Measurements from ENCODE around the gene XNDC1N. TPM values are rescaled to one million over a fixed set of nuclear protein-coding genes. Genes with fewer than 3 reads are reported as not detected.

The XNDC1N gene
- total and polyA plus RNA-seq, 9 of the 15 experiments (the other 6 are each of a cell fraction or from before 2014, with no cell fraction given) = 6.8 to 11.4 (median 9.7) TPM

DNA sequence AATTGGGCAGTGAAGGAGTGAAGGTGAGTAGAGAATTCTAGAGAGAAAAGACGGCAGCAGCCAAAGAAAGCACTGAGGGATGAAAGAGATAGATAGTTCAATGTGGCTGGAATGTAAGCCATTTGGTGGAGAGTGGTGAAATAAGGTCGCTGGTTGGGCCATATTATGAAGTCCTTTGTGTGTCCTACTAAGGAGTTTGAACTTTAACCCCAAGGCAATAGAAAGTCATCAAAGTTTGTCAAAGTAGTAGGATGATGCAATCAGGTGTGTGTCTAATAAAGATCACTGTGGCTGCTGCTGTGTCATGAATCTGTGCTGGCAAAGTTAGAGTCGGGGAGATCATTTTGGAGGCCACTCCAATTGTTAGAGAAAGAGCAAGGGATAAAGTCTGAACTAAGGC, 19.1 kb upstream of the XNDC1N start (continued):
- TF ChIP-seq, protein P1, sequence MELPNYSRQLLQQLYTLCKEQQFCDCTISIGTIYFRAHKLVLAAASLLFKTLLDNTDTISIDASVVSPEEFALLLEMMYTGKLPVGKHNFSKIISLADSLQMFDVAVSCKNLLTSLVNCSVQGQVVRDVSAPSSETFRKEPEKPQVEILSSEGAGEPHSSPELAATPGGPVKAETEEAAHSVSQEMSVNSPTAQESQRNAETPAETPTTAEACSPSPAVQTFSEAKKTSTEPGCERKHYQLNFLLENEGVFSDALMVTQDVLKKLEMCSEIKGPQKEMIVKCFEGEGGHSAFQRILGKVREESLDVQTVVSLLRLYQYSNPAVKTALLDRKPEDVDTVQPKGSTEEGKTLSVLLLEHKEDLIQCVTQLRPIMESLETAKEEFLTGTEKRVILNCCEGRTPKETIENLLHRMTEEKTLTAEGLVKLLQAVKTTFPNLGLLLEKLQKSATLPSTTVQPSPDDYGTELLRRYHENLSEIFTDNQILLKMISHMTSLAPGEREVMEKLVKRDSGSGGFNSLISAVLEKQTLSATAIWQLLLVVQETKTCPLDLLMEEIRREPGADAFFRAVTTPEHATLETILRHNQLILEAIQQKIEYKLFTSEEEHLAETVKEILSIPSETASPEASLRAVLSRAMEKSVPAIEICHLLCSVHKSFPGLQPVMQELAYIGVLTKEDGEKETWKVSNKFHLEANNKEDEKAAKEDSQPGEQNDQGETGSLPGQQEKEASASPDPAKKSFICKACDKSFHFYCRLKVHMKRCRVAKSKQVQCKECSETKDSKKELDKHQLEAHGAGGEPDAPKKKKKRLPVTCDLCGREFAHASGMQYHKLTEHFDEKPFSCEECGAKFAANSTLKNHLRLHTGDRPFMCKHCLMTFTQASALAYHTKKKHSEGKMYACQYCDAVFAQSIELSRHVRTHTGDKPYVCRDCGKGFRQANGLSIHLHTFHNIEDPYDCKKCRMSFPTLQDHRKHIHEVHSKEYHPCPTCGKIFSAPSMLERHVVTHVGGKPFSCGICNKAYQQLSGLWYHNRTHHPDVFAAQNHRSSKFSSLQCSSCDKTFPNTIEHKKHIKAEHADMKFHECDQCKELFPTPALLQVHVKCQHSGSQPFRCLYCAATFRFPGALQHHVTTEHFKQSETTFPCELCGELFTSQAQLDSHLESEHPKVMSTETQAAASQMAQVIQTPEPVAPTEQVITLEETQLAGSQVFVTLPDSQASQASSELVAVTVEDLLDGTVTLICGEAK (IDR thresholded peaks at IDR 0.05) = peak; percentile 77
- TF ChIP-seq, protein P1 (CRISPR knock-in tag; IDR thresholded peaks at IDR 0.05) = no peak
- TF ChIP-seq, protein P2, sequence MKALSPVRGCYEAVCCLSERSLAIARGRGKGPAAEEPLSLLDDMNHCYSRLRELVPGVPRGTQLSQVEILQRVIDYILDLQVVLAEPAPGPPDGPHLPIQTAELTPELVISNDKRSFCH (CRISPR knock-in tag; IDR thresholded peaks at IDR 0.05) = 0 out of 2 replicates have a peak, but pooled peaks have one; percentile 9
- TF ChIP-seq, protein P2 (tag; IDR thresholded peaks at IDR 0.05) = no peak
- TF ChIP-seq TCF3 (CRISPR knock-in tag; IDR thresholded peaks at IDR 0.05) (peak; percentile 47), ATF7 (IDR thresholded peaks at IDR 0.05) (peak; percentile 86), MEIS2 (IDR thresholded peaks at IDR 0.05; ENCODE audit: partially characterized antibody) (peak; percentile 47), DPF2 (IDR thresholded peaks at IDR 0.05) (peak; percentile 68), RCOR1 (IDR thresholded peaks at IDR 0.05; ENCODE audit: borderline replicate concordance in 1 of 2, low read depth in 2 of 2, low read length in 2 of 2) (peak in 1 of 2 experiments; percentile 94; a peak in 2 of 4 replicates), CXXC5 (CRISPR knock-in tag; IDR thresholded peaks at IDR 0.05) (peak; percentile 33), DMBX1 (CRISPR knock-in tag; IDR thresholded peaks at IDR 0.05; ENCODE audit: borderline replicate concordance) (peak; percentile 50; the same call in 1 of the 2 replicates), ZNF408 (CRISPR knock-in tag; IDR thresholded peaks at IDR 0.05; ENCODE audit: low read depth) (no peak), NR4A1 (CRISPR knock-in tag; IDR thresholded peaks at IDR 0.05) (no peak), NR4A1 (tag; IDR thresholded peaks at IDR 0.05) (0 out of 2 replicates have a peak, but pooled peaks have one; percentile 44)
- TF ChIP-seq, protein P3, sequence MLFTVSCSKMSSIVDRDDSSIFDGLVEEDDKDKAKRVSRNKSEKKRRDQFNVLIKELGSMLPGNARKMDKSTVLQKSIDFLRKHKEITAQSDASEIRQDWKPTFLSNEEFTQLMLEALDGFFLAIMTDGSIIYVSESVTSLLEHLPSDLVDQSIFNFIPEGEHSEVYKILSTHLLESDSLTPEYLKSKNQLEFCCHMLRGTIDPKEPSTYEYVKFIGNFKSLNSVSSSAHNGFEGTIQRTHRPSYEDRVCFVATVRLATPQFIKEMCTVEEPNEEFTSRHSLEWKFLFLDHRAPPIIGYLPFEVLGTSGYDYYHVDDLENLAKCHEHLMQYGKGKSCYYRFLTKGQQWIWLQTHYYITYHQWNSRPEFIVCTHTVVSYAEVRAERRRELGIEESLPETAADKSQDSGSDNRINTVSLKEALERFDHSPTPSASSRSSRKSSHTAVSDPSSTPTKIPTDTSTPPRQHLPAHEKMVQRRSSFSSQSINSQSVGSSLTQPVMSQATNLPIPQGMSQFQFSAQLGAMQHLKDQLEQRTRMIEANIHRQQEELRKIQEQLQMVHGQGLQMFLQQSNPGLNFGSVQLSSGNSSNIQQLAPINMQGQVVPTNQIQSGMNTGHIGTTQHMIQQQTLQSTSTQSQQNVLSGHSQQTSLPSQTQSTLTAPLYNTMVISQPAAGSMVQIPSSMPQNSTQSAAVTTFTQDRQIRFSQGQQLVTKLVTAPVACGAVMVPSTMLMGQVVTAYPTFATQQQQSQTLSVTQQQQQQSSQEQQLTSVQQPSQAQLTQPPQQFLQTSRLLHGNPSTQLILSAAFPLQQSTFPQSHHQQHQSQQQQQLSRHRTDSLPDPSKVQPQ (CRISPR knock-in tag; IDR thresholded peaks at IDR 0.05; ENCODE audit: borderline replicate concordance) = no peak
- TF ChIP-seq, protein P4, sequence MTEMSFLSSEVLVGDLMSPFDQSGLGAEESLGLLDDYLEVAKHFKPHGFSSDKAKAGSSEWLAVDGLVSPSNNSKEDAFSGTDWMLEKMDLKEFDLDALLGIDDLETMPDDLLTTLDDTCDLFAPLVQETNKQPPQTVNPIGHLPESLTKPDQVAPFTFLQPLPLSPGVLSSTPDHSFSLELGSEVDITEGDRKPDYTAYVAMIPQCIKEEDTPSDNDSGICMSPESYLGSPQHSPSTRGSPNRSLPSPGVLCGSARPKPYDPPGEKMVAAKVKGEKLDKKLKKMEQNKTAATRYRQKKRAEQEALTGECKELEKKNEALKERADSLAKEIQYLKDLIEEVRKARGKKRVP (CRISPR knock-in tag; IDR thresholded peaks at IDR 0.05) = peak; percentile 96
